Panc1 (cell line): ENCODE measurements around the gene CHSY1. TPM values are rescaled to one million over a fixed set of nuclear protein-coding genes. Genes with fewer than 3 reads are reported as not detected.
"Not testable (repeated sequence)": the region's sequence is repeated elsewhere in the genome, so short reads cannot be mapped to it uniquely, and the experiment has no call there.

Experiments
- ATAC-seq: fragments of 200-7000 bp; cut with Tn5 transposase; 2 replicates; pipeline ENCODE4 v1.9.1; 2020; ENCODE audit warnings: mild to moderate bottlenecking, moderate library complexity
- BruUV-seq: library from RNA; stranded (reverse); fragments of 400-500 nt; replicated peaks from 2 replicates; lab custom pipeline; 2021; lab: Mats Ljungman, UMichigan
- CTCF ChIA-PET: fragments of 300-600 bp; sonication (Branson Sonifier 250); formaldehyde crosslinking; loops from one replicate; lab custom pipeline; 2022; ENCODE audit warnings: antibody characterized with exemption; lab: Charles Lee
- POLR2A ChIA-PET: fragments of 300-600 bp; sonication (Branson Sonifier 250); formaldehyde crosslinking; loops from one replicate; lab custom pipeline; 2022; ENCODE audit warnings: antibody characterized with exemption; lab: Charles Lee
- DNase-seq: peaks from one replicate; pipeline ENCODE4 v3.0.0-alpha.2; 2010; ENCODE audit warnings: low read depth, low spot score
- H3K27ac ChIP-seq: 2 replicates; pipeline ENCODE4 v1.5.1; 2011; ENCODE audit warnings: mild to moderate bottlenecking, low read length, inconsistent platforms
- H3K27me3 ChIP-seq: fragments of 200-500 bp; sonication (Bioruptor generic); 2 replicates; pipeline ENCODE4 v1.6.0; 2014; ENCODE audit warnings: low read length, inconsistent platforms; ENCODE audit not compliant: control insufficient read depth, insufficient read depth
- H3K36me3 ChIP-seq: fragments of 200-500 bp; sonication (Bioruptor generic); 2 replicates; pipeline ENCODE4 v1.5.1; 2014; ENCODE audit warnings: inconsistent platforms, mild to moderate bottlenecking, low read length, moderate library complexity; ENCODE audit not compliant: control insufficient read depth, insufficient read depth
- H3K4me1 ChIP-seq: 2 replicates; pipeline ENCODE4 v1.5.1; 2011; ENCODE audit warnings: inconsistent platforms, mild to moderate bottlenecking, low read length, moderate library complexity; ENCODE audit not compliant: control insufficient read depth, insufficient read depth
- H3K4me3 ChIP-seq, 2 experiments: 2 replicates each; pipeline ENCODE4 v1.5.1; 2011 to 2012; ENCODE audit warnings: low read depth in 2 of 2, low read length in 2 of 2, mild to moderate bottlenecking in 2 of 2, inconsistent platforms in 1 of 2, moderate library complexity in 1 of 2
- H3K9me3 ChIP-seq: fragments of 200-500 bp; sonication (Bioruptor generic); 2 replicates; pipeline ENCODE4 v1.5.1; 2014; ENCODE audit warnings: low read depth, mild to moderate bottlenecking, inconsistent platforms, low read length, moderate library complexity; ENCODE audit not compliant: control insufficient read depth, insufficient read depth
- POLR2AphosphoS5 ChIP-seq: IDR thresholded peaks from 2 replicates; pipeline ENCODE4 v1.6.1; 2012; ENCODE audit warnings: mild to moderate bottlenecking, low read depth, low read length, moderate library complexity
- SIN3A ChIP-seq: IDR thresholded peaks from 2 replicates; pipeline ENCODE4 v1.6.1; 2012; ENCODE audit warnings: low read depth, mild to moderate bottlenecking, low read length, moderate library complexity, borderline replicate concordance; ENCODE audit not compliant: insufficient read depth
- TCF7L2 ChIP-seq: IDR thresholded peaks from 2 replicates; pipeline ENCODE4 v1.6.1; 2011; ENCODE audit warnings: mild to moderate bottlenecking, low read depth, low read length, inconsistent platforms
- in situ Hi-C: cut with HindIII; loops from 2 replicates; pipeline ENCODE4 v1.10.0; 2016; ENCODE audit warnings: low sequenced_read_pairs, low pct_unique_long_range_greater_than_20kb
- intact Hi-C: fragments of 100-400 bp; cut with micrococcal nuclease; formaldehyde crosslinking; loops from one replicate; pipeline ENCODE4 v1.10.0; 2022; ENCODE audit not compliant: unreplicated experiment
- total RNA-seq: library from RNA; stranded (reverse); gene quantifications from one replicate; pipeline ENCODE4 v1.2.1, GENCODE V29; 2021; ENCODE audit not compliant: unreplicated experiment
- TF ChIP-seq, protein P1 (sequence below), 2 experiments: IDR thresholded peaks; 2 replicates each; pipeline ENCODE4 v1.6.1; 2011 to 2012; ENCODE audit warnings: low read depth in 2 of 2, control low read depth in 1 of 2, low read length in 1 of 2, mild to moderate bottlenecking in 1 of 2, moderate library complexity in 1 of 2; ENCODE audit not compliant: insufficient read depth in 1 of 2

Gene CHSY1
- total RNA-seq, 1 experiment from 2014 or later: 50.8 TPM

DNA sequence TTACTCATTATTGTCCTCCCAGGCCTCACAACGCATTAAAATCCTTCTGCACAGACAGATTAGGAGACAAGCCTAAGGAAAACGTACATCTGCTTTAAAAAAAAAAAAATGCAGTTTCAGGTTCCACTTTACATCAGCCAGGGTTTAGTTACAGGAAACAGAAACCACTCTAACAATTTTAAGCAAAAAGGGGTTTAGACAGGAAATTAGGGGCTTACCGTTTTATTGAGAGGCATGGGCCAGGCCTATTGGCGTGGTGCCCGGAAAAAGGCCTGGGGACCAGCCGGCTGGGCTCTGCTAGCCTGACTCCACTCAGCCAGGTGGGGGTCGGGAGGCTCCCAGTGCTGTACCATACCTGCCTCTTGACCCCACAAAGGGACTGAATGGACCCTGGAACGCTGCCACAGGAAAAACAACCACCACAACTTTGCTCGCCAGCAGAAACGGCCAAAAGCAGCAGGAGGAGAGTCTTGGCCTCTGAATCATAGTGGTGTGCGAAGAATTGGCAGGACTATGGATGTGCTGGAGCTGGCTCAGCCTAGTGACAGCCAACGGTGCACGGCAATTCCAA is 124.3 kb downstream of the CHSY1 start:
- Histone ChIP-seq H3K27me3 (no peaks in the 10 kb centered on the region), H3K4me3 (no peak overlapping the region), H3K4me1 (peaks cover 22% of the 10 kb centered on the region), H3K36me3 (no peaks in the 10 kb centered on the region), H3K27ac (peak overlapping the region; percentile 98), H3K9me3 (peaks cover 12% of the 10 kb centered on the region)
- no peak for DNase-seq
- CTCF ChIA-PET: no interaction called here
- no TSS peak for BruUV-seq
- peak; percentile 88 for ATAC-seq
- in situ Hi-C loops (no loop called here), intact Hi-C loops (no loop called here)
- POLR2A ChIA-PET: no interaction called here
- peak; percentile 76; the same call in 1 of the 2 replicates for TF ChIP-seq POLR2AphosphoS5
- no peak for TF ChIP-seq SIN3A

DNA sequence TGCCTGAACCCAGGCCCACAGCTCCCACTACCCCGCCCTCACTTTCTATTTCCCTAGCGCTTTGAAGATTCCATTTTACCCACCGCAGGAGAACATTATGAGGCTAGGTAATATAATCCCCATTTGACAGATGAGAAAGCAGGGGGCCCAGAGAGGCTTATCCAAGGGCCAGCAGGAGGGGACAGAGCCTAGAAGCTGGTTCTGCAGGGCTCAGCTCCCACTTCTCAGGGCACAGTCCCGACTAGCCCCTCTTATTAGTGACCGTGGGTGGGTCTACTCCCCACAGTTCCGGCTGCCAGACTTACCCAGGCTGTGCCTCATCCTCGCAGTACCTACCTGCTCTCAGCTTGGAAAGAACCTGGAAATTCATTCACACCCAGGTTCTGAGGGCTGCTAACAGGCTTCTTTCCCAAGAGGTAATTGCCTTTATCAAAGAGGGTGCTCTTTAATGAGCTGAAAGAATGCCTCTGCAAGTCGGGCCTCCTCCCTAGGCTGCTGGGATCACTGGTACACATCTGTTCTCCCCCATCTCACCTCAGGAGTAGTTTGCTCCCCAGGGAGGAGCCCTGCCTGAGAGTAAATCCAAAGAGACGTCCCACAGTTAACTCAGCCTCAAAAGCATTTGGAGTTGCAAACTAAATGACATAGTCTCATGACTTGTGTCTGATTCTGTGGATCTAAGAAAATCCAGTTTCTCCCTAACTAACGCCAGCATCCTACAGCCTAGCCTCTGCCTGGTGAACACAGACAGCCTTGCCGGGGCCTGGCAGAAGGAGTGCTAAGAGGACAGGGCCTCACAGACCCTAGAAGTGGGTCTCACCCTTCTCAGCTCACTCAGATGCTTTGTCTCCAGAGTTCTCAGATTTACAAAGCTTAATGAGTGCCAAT is 125.0 kb downstream of the CHSY1 start:
- no peaks in the 10 kb centered on the region for H3K27me3 ChIP-seq
- CTCF ChIA-PET: no interaction called here
- no TSS peak for BruUV-seq
- H3K9me3 ChIP-seq: peaks cover 12% of the 10 kb centered on the region
- ATAC-seq: peak; percentile 70
- POLR2A ChIA-PET: interaction anchor here (0.6 kb wide), 1 partner anchor 28 kb away, joined by 5 read pairs; no protein-coding TSS in a partner anchor
- TF ChIP-seq SIN3A (no peak), TCF7L2 (0 out of 2 replicates have a peak, but pooled peaks have one; percentile 30)
- TF ChIP-seq, protein P1, sequence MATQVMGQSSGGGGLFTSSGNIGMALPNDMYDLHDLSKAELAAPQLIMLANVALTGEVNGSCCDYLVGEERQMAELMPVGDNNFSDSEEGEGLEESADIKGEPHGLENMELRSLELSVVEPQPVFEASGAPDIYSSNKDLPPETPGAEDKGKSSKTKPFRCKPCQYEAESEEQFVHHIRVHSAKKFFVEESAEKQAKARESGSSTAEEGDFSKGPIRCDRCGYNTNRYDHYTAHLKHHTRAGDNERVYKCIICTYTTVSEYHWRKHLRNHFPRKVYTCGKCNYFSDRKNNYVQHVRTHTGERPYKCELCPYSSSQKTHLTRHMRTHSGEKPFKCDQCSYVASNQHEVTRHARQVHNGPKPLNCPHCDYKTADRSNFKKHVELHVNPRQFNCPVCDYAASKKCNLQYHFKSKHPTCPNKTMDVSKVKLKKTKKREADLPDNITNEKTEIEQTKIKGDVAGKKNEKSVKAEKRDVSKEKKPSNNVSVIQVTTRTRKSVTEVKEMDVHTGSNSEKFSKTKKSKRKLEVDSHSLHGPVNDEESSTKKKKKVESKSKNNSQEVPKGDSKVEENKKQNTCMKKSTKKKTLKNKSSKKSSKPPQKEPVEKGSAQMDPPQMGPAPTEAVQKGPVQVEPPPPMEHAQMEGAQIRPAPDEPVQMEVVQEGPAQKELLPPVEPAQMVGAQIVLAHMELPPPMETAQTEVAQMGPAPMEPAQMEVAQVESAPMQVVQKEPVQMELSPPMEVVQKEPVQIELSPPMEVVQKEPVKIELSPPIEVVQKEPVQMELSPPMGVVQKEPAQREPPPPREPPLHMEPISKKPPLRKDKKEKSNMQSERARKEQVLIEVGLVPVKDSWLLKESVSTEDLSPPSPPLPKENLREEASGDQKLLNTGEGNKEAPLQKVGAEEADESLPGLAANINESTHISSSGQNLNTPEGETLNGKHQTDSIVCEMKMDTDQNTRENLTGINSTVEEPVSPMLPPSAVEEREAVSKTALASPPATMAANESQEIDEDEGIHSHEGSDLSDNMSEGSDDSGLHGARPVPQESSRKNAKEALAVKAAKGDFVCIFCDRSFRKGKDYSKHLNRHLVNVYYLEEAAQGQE (IDR thresholded peaks at IDR 0.05; ENCODE audit: insufficient read depth in 1 of 2, low read depth in 2 of 2, low read length in 1 of 2): no peak
- peak overlapping the region; percentile 7 to 15; a peak in 2 of 4 replicates for H3K4me3 ChIP-seq
- H3K36me3 ChIP-seq: no peaks in the 10 kb centered on the region
- intact Hi-C loops (no loop called here), in situ Hi-C loops (no loop called here)
- H3K27ac ChIP-seq: peak overlapping the region; percentile 98
- DNase-seq: no peak
- peaks cover 25% of the 10 kb centered on the region for H3K4me1 ChIP-seq

- CTCF ChIA-PET, ATAC-seq, in situ Hi-C loops, BruUV-seq, H3K36me3 ChIP-seq, DNase-seq, H3K4me3 ChIP-seq, intact Hi-C loops, H3K27me3 ChIP-seq: not testable (repeated sequence)
- peaks cover 12% of the 10 kb centered on the region for H3K9me3 ChIP-seq
- POLR2A ChIA-PET: interaction anchor here (0.6 kb wide), 1 partner anchor 29 kb away, joined by 5 read pairs; no protein-coding TSS in a partner anchor
- H3K27ac ChIP-seq: peak overlapping the region; percentile 98
- peaks cover 34% of the 10 kb centered on the region for H3K4me1 ChIP-seq
Measured at GRCh38 chr15:101125881-101126428, 125.9 kb downstream of the CHSY1 start.

Other genes with a start within 250 kb of the CHSY1 start
- gene SELENOS, start 25.4 kb upstream of the CHSY1 start, total RNA-seq: 74.9 TPM
- 98.0 TPM for gene SNRPA1, start 43.2 kb upstream of the CHSY1 start, total RNA-seq
- gene PCSK6, start 237.7 kb upstream of the CHSY1 start, total RNA-seq: 10.6 TPM